HG03342 (cell line): ENCODE results near the gene BIRC5.
"Not testable (repeated sequence)": the region's sequence is repeated elsewhere in the genome, so short reads cannot be mapped to it uniquely, and the experiment has no call there.

Experiments
- ATAC-seq: cut with Tn5 transposase; IDR thresholded peaks from one replicate; pipeline ENCODE4 v1.9.1; 2021; ENCODE audit warnings: mild to moderate bottlenecking, moderate library complexity; ENCODE audit not compliant: unreplicated experiment

The BIRC5 gene

GRCh38 chr17:78214016-78214705 lies at the start of gene BIRC5:
BIRC5 (plus strand) TSS chr17:78214253; CDS start chr17:78214317, 64 bp downstream.
- ATAC-seq = peak; percentile 85

- ATAC-seq = no peak
These were observed 49.1 kb upstream of the BIRC5 start for GRCh38 chr17:78164748-78165607.

DNA sequence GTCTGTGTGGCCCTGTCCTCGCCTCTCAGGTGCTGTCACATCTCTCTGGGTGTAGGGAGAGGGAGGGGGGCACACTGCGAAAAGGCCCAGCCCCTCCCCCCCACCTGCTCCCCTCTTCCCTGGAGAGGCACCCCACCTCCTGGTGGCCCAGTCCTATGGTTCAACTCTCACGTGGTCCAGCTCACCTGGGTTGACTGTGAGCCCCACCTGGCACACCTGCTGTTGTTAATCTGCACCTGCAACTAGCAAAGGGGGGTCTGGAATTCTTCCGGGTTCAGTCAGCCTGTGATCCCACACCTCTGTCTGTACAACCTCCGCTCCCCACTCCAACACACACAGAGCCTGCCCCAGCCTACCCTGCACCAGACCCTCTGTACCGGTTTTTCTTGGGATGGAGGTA lies 47.6 kb upstream of the BIRC5 start:
- no peak for ATAC-seq

DNA sequence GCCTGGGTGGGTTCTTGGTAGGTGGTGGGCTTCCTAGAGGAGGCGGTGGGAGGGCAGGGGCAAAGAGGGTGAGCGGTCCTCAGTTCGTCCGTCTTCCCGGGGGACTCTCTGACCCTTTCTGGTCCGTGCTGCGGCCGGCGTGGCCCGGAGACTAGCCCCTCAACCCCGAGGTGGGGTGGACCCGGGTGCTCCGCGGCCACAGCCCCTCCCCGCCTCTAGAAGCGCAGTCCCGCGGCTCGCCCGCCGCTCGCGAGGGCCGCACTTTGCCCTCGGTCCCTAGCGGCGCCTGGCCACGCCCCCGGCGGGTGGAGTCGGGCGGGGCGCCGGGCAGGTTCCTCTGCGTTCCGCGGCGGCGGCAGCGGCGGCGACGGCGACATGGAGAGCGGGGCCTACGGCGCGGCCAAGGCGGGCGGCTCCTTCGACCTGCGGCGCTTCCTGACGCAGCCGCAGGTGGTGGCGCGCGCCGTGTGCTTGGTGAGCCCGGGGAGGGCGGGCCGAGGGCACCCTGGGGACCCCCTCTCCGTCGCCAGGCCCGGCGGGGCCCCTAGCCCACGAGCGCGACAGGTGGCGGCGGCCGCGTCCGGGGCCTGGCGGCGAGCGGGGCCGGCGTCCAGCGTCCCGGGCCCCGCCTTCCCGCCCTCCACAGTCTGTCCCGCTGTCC lies 45.7 kb upstream of the BIRC5 start, which contains the start of gene SYNGR2:
SYNGR2 (plus strand) TSS at position 340 of the 661 bp plus-strand sequence; CDS start at position 376, 36 bp downstream.
- ATAC-seq = peak; percentile 50

GRCh38 chr17:78168903-78169793 lies 44.9 kb upstream of the BIRC5 start:
- no peak for ATAC-seq

GRCh38 chr17:78170692-78171590 lies 43.1 kb upstream of the BIRC5 start:
- ATAC-seq = no peak

- ATAC-seq = not testable (repeated sequence)
These were observed 42.3 kb upstream of the BIRC5 start for GRCh38 chr17:78171591-78172248.

DNA sequence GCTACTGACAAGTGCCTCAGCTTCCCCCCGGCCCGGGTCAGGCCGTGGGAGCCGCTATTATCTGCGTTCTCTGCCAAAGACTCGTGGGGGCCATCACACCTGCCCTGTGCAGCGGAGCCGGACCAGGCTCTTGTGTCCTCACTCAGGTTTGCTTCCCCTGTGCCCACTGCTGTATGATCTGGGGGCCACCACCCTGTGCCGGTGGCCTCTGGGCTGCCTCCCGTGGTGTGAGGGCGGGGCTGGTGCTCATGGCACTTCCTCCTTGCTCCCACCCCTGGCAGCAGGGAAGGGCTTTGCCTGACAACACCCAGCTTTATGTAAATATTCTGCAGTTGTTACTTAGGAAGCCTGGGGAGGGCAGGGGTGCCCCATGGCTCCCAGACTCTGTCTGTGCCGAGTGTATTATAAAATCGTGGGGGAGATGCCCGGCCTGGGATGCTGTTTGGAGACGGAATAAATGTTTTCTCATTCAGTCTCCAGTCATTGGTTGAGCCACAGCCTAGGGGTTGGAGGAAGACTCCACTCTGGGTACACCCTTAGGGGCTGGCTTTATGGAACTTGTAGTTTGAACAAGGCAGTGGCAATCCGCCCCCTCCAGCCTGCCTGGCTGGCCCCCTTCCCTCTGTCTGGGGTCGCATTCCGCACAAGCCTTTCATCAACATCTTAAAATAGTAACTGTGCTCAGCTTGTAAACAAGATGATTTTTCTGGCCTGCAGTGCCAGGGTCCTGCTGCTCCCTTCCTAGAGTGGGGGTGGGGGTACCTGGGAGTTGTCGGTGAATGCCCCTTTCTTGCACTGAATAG lies 41.6 kb upstream of the BIRC5 start:
- no peak for ATAC-seq

DNA sequence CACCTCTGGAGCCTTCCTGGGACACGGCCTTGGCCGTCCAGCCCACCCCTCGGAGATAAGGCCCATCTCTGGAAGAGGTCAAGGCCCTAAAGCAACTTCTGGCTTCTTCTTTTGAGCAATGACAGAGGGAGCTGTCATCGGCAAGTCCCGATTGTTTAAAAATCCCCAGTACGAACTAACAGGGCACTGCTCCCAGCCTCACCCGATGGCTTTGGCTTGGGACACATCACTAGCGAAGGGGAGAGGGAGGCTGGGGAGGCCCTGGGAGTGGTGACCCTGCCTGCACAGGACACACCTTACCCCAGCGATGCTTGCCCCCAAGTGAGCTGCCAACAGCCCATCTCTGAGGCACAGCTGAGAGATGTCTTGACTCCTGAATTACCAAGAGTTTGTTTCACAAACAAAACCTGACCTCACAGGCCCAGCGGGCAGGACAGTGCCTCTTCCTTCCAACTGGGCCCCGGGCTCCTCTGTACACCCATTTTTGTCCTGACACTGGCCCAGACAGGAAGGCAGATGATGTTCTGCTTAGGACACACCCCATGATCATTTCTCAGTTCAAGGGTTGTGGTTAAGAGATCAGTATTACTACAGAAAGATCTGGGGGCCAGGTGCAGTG lies 40.8 kb upstream of the BIRC5 start:
- ATAC-seq = peak; percentile 36

- ATAC-seq = no peak
These were observed 39.6 kb upstream of the BIRC5 start for GRCh38 chr17:78174346-78174869.

GRCh38 chr17:78174870-78175642 lies 39.0 kb upstream of the BIRC5 start:
- ATAC-seq = no peak

DNA sequence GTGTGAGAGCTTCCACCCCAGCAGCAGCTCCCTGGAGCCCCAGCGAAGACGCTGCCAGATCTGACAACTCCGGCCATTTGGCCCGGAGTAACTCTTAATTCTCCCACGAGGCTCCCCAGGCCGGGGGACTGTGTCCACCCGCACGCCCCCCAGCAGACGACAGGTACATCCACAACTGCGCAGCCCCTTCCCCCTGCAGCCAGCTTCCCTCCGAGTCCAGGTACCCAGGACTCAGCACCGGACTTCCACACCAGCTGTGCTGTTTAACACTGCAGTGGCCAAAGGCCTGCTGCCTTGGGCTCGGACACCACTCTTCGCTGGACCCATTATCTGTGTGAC lies 38.4 kb upstream of the BIRC5 start:
- no peak for ATAC-seq

GRCh38 chr17:78176548-78177025 lies 37.5 kb upstream of the BIRC5 start:
- ATAC-seq = no peak

DNA sequence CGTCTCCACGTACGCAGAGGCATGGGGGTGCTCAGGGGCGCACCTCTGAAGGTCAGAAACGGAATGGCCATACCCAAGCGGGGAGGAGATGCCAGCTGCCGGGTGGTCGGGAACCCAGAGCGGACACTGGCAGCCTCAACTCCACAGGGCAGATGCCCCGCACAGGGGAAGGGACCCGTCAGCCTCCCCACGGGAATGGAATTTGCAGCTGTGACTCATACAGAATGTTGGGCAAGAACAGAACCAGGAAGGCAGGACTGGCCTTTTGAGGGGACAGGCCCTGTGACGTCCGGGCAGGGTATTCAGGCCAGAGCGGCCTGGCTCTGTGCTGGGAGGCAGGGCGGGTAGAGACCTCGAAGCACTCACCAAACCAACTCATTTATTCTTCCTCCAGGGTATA lies 34.7 kb upstream of the BIRC5 start:
- ATAC-seq = no peak

GRCh38 chr17:78180083-78180482 lies 34.0 kb upstream of the BIRC5 start:
- no peak for ATAC-seq

- no peak for ATAC-seq
These were observed 33.5 kb upstream of the BIRC5 start for GRCh38 chr17:78180508-78180907.

- no peak for ATAC-seq
These were observed 31.5 kb upstream of the BIRC5 start for GRCh38 chr17:78182504-78182903.
